CD14-positive monocyte (primary cell): ENCODE measurements around the gene SLC37A3. TPM values are rescaled to one million over a fixed set of nuclear protein-coding genes. Genes with fewer than 3 reads are reported as not detected.

Source experiments
- DNase-seq, 3 donors: peaks; one replicate each; pipeline ENCODE4 v3.0.0-alpha.2; 2011 to 2022
- H2AFZ ChIP-seq: 2 replicates; pipeline ENCODE4 v1.6.0; 2012; ENCODE audit warnings: mild to moderate bottlenecking, low read depth, low read length, inconsistent platforms; ENCODE audit not compliant: insufficient read depth, poor library complexity, severe bottlenecking
- H3K27ac ChIP-seq, 2 donors: 1 replicate in 1 of 2; 2 replicates in 1 of 2; pipeline ENCODE4 v1.5.1; 2012 to 2013; ENCODE audit warnings: low read length in 2 of 2, control low read depth in 1 of 2, inconsistent platforms in 1 of 2, low read depth in 1 of 2, mild to moderate bottlenecking in 1 of 2
- H3K27me3 ChIP-seq, 2 donors: one replicate each; pipeline versions ENCODE4 v1.6.0 to v1.6.1; 2011 to 2013; ENCODE audit warnings: low read length in 2 of 2; ENCODE audit not compliant: control insufficient read depth in 2 of 2, insufficient read depth in 2 of 2
- H3K36me3 ChIP-seq, 2 donors: replicated peaks in 1 of 2; 1 replicate in 1 of 2; 2 replicates in 1 of 2; pipeline versions ENCODE4 v1.5.1 to v1.6.1; 2012 to 2013; ENCODE audit warnings: low read length in 2 of 2, control low read depth in 1 of 2, inconsistent platforms in 1 of 2, mild to moderate bottlenecking in 1 of 2; ENCODE audit not compliant: insufficient read depth in 2 of 2, control insufficient read depth in 1 of 2
- H3K4me1 ChIP-seq, 2 donors: 1 replicate in 1 of 2; 2 replicates in 1 of 2; pipeline versions ENCODE4 v1.5.1 to v1.6.1; 2012 to 2013; ENCODE audit warnings: low read length in 2 of 2, control low read depth in 1 of 2, inconsistent platforms in 1 of 2, mild to moderate bottlenecking in 1 of 2, moderate library complexity in 1 of 2; ENCODE audit not compliant: insufficient read depth in 2 of 2, control insufficient read depth in 1 of 2
- H3K4me2 ChIP-seq: replicated peaks from 2 replicates; pipeline ENCODE3; 2012; ENCODE audit warnings: low read length, moderate library complexity, mild to moderate bottlenecking; ENCODE audit not compliant: poor library complexity, severe bottlenecking; ENCODE audit errors: extremely low read depth
- H3K4me3 ChIP-seq, 3 experiments: fragments of 200-600 bp in 1 of 3; sonication (generic) in 1 of 3; replicated peaks in 1 of 3; 1 replicate in 2 of 3; 2 replicates in 1 of 3; pipeline ENCODE4 v1.5.1; 2011 to 2013; ENCODE audit warnings: low read length in 3 of 3, mild to moderate bottlenecking in 3 of 3, control low read depth in 2 of 3, low read depth in 2 of 3, inconsistent platforms in 1 of 3, moderate library complexity in 1 of 3
- H3K79me2 ChIP-seq: 2 replicates; pipeline ENCODE4 v1.6.0; 2012; ENCODE audit warnings: mild to moderate bottlenecking, control low read depth, inconsistent platforms, low read length, moderate library complexity; ENCODE audit not compliant: insufficient read depth
- H3K9ac ChIP-seq: 2 replicates; pipeline ENCODE4 v1.6.0; 2017; ENCODE audit warnings: low read length, mild to moderate bottlenecking; ENCODE audit not compliant: insufficient read depth, poor library complexity, severe bottlenecking
- H3K9me3 ChIP-seq, 2 donors: replicated peaks in 1 of 2; 1 replicate in 1 of 2; 2 replicates in 1 of 2; pipeline versions ENCODE4 v1.5.1 to v1.6.1; 2012 to 2013; ENCODE audit warnings: low read length in 2 of 2, control low read depth in 1 of 2; ENCODE audit not compliant: control insufficient read depth in 1 of 2, insufficient read depth in 1 of 2
- H4K20me1 ChIP-seq: 2 replicates; pipeline ENCODE4 v1.6.0; 2012; ENCODE audit warnings: mild to moderate bottlenecking, low read length, control low read depth, moderate library complexity; ENCODE audit not compliant: insufficient read depth
- H3K27ac Mint-ChIP-seq, 7 donors: one replicate each; pipeline ENCODE4 v1.8.0; 2020; ENCODE audit warnings: mild to moderate bottlenecking in 7 of 7, mixed read lengths in 7 of 7, moderate library complexity in 6 of 7, inconsistent platforms in 2 of 7
- H3K27me3 Mint-ChIP-seq, 3 donors: one replicate each; pipeline ENCODE4 v1.8.0; 2021 to 2022; ENCODE audit warnings: low read depth in 3 of 3, mild to moderate bottlenecking in 3 of 3, mixed read lengths in 3 of 3, moderate library complexity in 3 of 3, inconsistent platforms in 1 of 3
- H3K36me3 Mint-ChIP-seq, 2 donors: one replicate each; pipeline ENCODE4 v1.8.0; 2020; ENCODE audit warnings: mixed read lengths in 2 of 2, inconsistent platforms in 1 of 2, mild to moderate bottlenecking in 1 of 2
- H3K4me1 Mint-ChIP-seq: one replicate; pipeline ENCODE4 v1.8.0; 2020; ENCODE audit warnings: mild to moderate bottlenecking, mixed read lengths
- H3K4me3 Mint-ChIP-seq, 2 donors: one replicate each; pipeline ENCODE4 v1.8.0; 2020; ENCODE audit warnings: mild to moderate bottlenecking in 2 of 2, mixed read lengths in 2 of 2, moderate library complexity in 1 of 2
- H3K9me3 Mint-ChIP-seq, 7 donors: one replicate each; pipeline ENCODE4 v1.8.0; 2020 to 2022; ENCODE audit warnings: mixed read lengths in 7 of 7, mild to moderate bottlenecking in 6 of 7, moderate library complexity in 6 of 7, inconsistent platforms in 2 of 7
- WGBS: methylation state at CpG from one replicate; pipeline ENCODE4 v1.1.5; 2013; ENCODE audit warnings: missing lambda C conversion rate; ENCODE audit not compliant: insufficient coverage; 5-methylcytosine and 5-hydroxymethylcytosine counted together
- intact Hi-C, 2 donors: fragments of 100-400 bp; cut with micrococcal nuclease; formaldehyde crosslinking; loops; one replicate each; pipeline versions ENCODE4 v1.15.0 to v1.15.1; 2023
- polyA plus RNA-seq, 3 donors: library from polyadenylated mRNA; depleted of rRNA in 1 of 3; unstranded in 2 of 3; stranded (reverse) in 1 of 3; fragments of 300-500 nt in 2 of 3; fragments of >200 nt in 1 of 3; fragmentation: Illumina TruSeq in 2 of 3; gene quantifications; 1 replicate in 2 of 3; 2 replicates in 1 of 3; pipeline ENCODE4 v1.2.3, GENCODE V29; 2012 to 2021
- TF ChIP-seq, protein P1 (sequence below): fragments of 200-600 bp; IDR thresholded peaks from one replicate; pipeline ENCODE4 v1.8.0; 2022; ENCODE audit warnings: antibody characterized with exemption, mild to moderate bottlenecking

The SLC37A3 gene
- polyA plus RNA-seq, 3 donors = 3.1 to 26.1 (median 5.2) TPM

DNA sequence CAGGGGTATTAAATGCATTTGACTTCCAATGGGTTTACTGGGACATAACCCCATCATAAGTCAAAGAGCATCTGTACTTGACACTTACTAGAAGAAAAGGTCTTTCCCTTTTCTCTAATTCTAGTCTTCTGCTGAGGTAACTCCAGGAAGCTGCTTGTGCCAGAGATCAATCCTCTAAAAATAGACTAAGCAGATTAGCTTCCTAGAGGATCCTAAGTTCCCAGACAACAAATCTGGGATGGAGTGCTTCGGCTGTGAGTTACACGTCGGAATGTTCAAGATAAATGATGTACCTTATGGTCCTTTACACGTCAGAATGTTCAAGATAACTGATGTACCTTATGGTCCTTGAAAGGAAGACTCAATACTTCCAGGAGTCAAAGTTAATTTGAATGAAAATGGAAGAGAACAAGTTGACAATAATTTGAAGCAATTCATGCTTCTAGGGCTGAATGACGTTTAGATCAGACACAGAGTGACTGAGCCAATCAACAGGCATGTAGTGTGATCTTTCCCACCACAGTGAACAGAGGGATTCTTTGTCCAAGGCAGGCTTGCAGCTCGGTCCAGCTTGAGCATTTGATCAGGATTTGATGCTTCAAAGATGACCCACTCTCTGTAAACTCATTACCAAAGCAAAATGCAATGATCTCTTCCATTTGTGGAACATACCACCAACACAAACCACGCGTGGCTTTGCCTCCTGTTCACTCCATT, 63.8 kb downstream of the SLC37A3 start:
- Mint-ChIP-seq H3K9me3 (no peaks in the 10 kb centered on the region), H3K4me3 (no peak overlapping the region), H3K36me3 (peaks cover 39 to 69% of the 10 kb centered on the region in 2 donors), H3K27ac (no peak overlapping the region), H3K27me3 (peaks cover 0 to 18% (median 10%) of the 10 kb centered on the region in 3 donors), H3K4me1 (peaks cover 4% of the 10 kb centered on the region)
- Histone ChIP-seq H2AFZ (no peak overlapping the region), H3K4me2 (no peak overlapping the region), H3K9me3 (no peaks in the 10 kb centered on the region), H3K27me3 (no peaks in the 10 kb centered on the region), H4K20me1 (no peaks in the 10 kb centered on the region), H3K79me2 (no peaks in the 10 kb centered on the region), H3K36me3 (peaks cover 26 to 32% of the 10 kb centered on the region in 2 donors), H3K4me3 (no peak overlapping the region), H3K4me1 (no peaks in the 10 kb centered on the region), H3K27ac (no peak overlapping the region), H3K9ac (no peak overlapping the region)
- intact Hi-C loops = no loop called here
- WGBS = 96% methylated on average over 8 of the region's 8 CpGs
- TF ChIP-seq, protein P1, sequence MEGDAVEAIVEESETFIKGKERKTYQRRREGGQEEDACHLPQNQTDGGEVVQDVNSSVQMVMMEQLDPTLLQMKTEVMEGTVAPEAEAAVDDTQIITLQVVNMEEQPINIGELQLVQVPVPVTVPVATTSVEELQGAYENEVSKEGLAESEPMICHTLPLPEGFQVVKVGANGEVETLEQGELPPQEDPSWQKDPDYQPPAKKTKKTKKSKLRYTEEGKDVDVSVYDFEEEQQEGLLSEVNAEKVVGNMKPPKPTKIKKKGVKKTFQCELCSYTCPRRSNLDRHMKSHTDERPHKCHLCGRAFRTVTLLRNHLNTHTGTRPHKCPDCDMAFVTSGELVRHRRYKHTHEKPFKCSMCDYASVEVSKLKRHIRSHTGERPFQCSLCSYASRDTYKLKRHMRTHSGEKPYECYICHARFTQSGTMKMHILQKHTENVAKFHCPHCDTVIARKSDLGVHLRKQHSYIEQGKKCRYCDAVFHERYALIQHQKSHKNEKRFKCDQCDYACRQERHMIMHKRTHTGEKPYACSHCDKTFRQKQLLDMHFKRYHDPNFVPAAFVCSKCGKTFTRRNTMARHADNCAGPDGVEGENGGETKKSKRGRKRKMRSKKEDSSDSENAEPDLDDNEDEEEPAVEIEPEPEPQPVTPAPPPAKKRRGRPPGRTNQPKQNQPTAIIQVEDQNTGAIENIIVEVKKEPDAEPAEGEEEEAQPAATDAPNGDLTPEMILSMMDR = no peak
- no peak for DNase-seq

DNA sequence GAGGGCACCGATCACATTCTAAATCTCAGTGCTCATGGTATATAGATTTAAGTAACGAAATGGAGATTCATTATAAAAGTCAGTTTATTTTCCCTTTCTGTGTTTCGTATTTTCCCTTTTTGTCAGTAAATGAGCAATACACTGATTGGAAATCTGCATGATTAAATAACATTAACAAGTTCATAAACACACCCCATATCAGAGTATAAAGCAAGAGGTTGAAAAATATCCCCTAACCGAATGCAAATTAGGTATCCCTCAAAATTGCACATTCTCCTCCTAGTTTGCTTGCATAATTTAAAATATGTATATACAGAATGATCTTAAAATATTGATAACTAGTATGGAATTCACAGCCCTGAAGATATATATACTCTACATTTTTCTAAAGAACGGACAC, 64.6 kb downstream of the SLC37A3 start:
- H3K4me1 Mint-ChIP-seq = peaks cover 4% of the 10 kb centered on the region
- H3K4me3 ChIP-seq = no peak overlapping the region
- H3K9ac ChIP-seq = no peak overlapping the region
- no peaks in the 10 kb centered on the region for H3K9me3 ChIP-seq
- no peak overlapping the region for H3K27ac Mint-ChIP-seq
- no peak overlapping the region for H3K4me3 Mint-ChIP-seq
- no peak overlapping the region for H2AFZ ChIP-seq
- no peak for DNase-seq
- no peaks in the 10 kb centered on the region for H3K4me1 ChIP-seq
- no CpG with 5 or more reads among the region's 5 CpGs for WGBS
- TF ChIP-seq, protein P1 = no peak
- peaks cover 0 to 16% (median 12%) of the 10 kb centered on the region in 3 donors for H3K27me3 Mint-ChIP-seq
- no peak overlapping the region for H3K4me2 ChIP-seq
- no peaks in the 10 kb centered on the region for H3K9me3 Mint-ChIP-seq
- no peaks in the 10 kb centered on the region for H3K79me2 ChIP-seq
- peaks cover 26 to 32% of the 10 kb centered on the region in 2 donors for H3K36me3 ChIP-seq
- intact Hi-C loops = no loop called here
- no peaks in the 10 kb centered on the region for H3K27me3 ChIP-seq
- peaks cover 35 to 60% of the 10 kb centered on the region in 2 donors for H3K36me3 Mint-ChIP-seq
- H4K20me1 ChIP-seq = no peaks in the 10 kb centered on the region
- no peak overlapping the region for H3K27ac ChIP-seq
